Neural progenitor cell (in vitro differentiated cells): ENCODE results near the gene USP34. TPM values are rescaled to one million over a fixed set of nuclear protein-coding genes. Genes with fewer than 3 reads are reported as not detected.

Experiments used
- DNase-seq: peaks from one replicate; pipeline ENCODE4 v3.0.0-alpha.2; 2016; ENCODE audit warnings: low spot score
- H2AFZ ChIP-seq: fragments of 200-600 bp; sonication (generic); replicated peaks from 2 replicates; pipeline ENCODE4 v1.6.1; 2016; ENCODE audit warnings: antibody characterized with exemption
- H3F3A ChIP-seq: fragments of 200-600 bp; sonication (generic); 2 replicates; pipeline ENCODE4 v1.6.1; 2016; ENCODE audit warnings: antibody characterized with exemption, low read depth
- H3K27ac ChIP-seq: fragments of 200-600 bp; sonication (generic); 2 replicates; pipeline ENCODE4 v1.5.1; 2016; ENCODE audit warnings: mild to moderate bottlenecking
- H3K27me3 ChIP-seq: fragments of 200-600 bp; sonication (generic); 2 replicates; pipeline ENCODE4 v1.6.1; 2016; ENCODE audit warnings: mild to moderate bottlenecking, moderate library complexity
- H3K36me3 ChIP-seq: fragments of 200-600 bp; sonication (generic); 2 replicates; pipeline ENCODE4 v1.5.1; 2016
- H3K4me1 ChIP-seq: fragments of 200-600 bp; sonication (generic); 2 replicates; pipeline ENCODE4 v1.6.1; 2016; ENCODE audit warnings: mixed run types
- H3K4me2 ChIP-seq: fragments of 200-600 bp; sonication (generic); 2 replicates; pipeline ENCODE4 v1.6.1; 2016
- H3K4me3 ChIP-seq: fragments of 200-600 bp; sonication (generic); 2 replicates; pipeline ENCODE4 v1.5.1; 2016
- H3K79me2 ChIP-seq: fragments of 200-600 bp; sonication (generic); 2 replicates; pipeline ENCODE4 v1.6.1; 2016; ENCODE audit warnings: low read depth
- H3K9ac ChIP-seq: fragments of 200-600 bp; sonication (generic); 2 replicates; pipeline ENCODE4 v1.6.1; 2016
- H3K9me3 ChIP-seq: fragments of 200-600 bp; sonication (generic); 2 replicates; pipeline ENCODE4 v1.5.1; 2016; ENCODE audit warnings: low read depth
- H4K20me1 ChIP-seq: fragments of 200-600 bp; sonication (generic); 2 replicates; pipeline ENCODE4 v1.6.1; 2016; ENCODE audit warnings: low read depth
- H3K27ac Mint-ChIP-seq: 3 replicates; pipeline ENCODE4 v1.8.0; 2021; ENCODE audit warnings: mixed read lengths
- H3K27me3 Mint-ChIP-seq: 2 replicates; pipeline ENCODE4 v1.8.0; 2022; ENCODE audit warnings: low read depth, mild to moderate bottlenecking, inconsistent platforms, moderate library complexity, mixed read lengths; ENCODE audit not compliant: insufficient read depth
- H3K36me3 Mint-ChIP-seq: 3 replicates; pipeline ENCODE4 v1.8.0; 2021; ENCODE audit warnings: mixed read lengths
- H3K4me1 Mint-ChIP-seq: 3 replicates; pipeline ENCODE4 v1.8.0; 2021; ENCODE audit warnings: mixed read lengths
- H3K4me3 Mint-ChIP-seq: 3 replicates; pipeline ENCODE4 v1.8.0; 2021; ENCODE audit warnings: mild to moderate bottlenecking, moderate library complexity, mixed read lengths
- H3K9me3 Mint-ChIP-seq: 3 replicates; pipeline ENCODE4 v1.8.0; 2020; ENCODE audit warnings: mixed read lengths
- EZH2 ChIP-seq: fragments of 200-600 bp; sonication (generic); IDR thresholded peaks from 2 replicates; pipeline ENCODE4 v1.6.1; 2017; ENCODE audit warnings: antibody characterized with exemption, mild to moderate bottlenecking, moderate library complexity
- EZH2phosphoT487 ChIP-seq: fragments of 200-600 bp; sonication (generic); IDR thresholded peaks from 2 replicates; pipeline ENCODE4 v1.6.1; 2017; ENCODE audit warnings: antibody characterized with exemption
- small RNA-seq: library from RNA; depleted of rRNA; stranded (forward); fragments of <200 nt; gene quantifications from one replicate; pipeline ENCODE3, GENCODE V24; 2015
- total RNA-seq: library from RNA; depleted of rRNA; stranded (reverse); fragments of >200 nt; gene quantifications from 2 replicates; pipeline ENCODE4 v1.2.3, GENCODE V29; 2015; ENCODE audit warnings: low replicate concordance
- TF ChIP-seq, protein P1 (sequence below): fragments of 200-600 bp; sonication (generic); IDR thresholded peaks from 2 replicates; pipeline ENCODE4 v1.5.1; 2017; ENCODE audit warnings: antibody characterized with exemption, mild to moderate bottlenecking

The USP34 gene
- total RNA-seq, 1 donor from 2014 or later = 162 TPM

DNA sequence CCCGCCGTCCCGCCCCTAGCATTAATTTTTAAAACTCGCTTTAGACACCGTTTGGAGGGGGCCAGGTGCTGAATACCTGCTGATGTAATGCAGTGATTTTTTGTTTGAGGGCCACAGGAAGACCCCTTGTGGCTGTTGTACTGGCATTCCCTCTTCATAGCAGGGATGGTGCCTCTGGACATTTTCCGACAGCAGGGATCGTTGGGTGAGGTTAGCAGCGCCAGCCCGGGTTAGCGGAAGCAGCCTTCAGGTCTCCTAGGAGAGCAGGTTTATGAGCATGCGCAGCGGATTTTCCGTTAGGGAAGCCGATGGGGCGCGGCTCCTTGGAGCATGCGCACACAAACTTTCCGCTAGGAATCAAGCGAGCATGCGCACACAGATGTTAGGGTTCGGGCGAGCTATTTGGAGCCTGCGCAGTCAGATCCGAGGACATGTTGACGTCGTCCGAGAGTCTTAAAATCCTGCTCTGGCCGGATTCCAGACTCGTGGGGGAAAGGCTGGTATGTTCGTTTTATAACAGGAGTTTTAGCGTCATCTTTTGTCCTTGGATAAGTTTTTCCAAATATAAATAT is 326.1 kb downstream of the USP34 start:
- H3K4me1 ChIP-seq = no peaks in the 10 kb centered on the region
- no peaks in the 10 kb centered on the region for H3K9me3 ChIP-seq
- DNase-seq = peak; percentile 99
- H3K27ac ChIP-seq = no peak overlapping the region
- H3K27ac Mint-ChIP-seq = peak overlapping the region; percentile 97
- H3K9ac ChIP-seq = peak overlapping the region; percentile 39
- H3K27me3 ChIP-seq = no peaks in the 10 kb centered on the region
- peaks cover 5% of the 10 kb centered on the region for H3K27me3 Mint-ChIP-seq
- no peaks in the 10 kb centered on the region for H4K20me1 ChIP-seq
- no peaks in the 10 kb centered on the region for H3K9me3 Mint-ChIP-seq
- TF ChIP-seq, protein P1, sequence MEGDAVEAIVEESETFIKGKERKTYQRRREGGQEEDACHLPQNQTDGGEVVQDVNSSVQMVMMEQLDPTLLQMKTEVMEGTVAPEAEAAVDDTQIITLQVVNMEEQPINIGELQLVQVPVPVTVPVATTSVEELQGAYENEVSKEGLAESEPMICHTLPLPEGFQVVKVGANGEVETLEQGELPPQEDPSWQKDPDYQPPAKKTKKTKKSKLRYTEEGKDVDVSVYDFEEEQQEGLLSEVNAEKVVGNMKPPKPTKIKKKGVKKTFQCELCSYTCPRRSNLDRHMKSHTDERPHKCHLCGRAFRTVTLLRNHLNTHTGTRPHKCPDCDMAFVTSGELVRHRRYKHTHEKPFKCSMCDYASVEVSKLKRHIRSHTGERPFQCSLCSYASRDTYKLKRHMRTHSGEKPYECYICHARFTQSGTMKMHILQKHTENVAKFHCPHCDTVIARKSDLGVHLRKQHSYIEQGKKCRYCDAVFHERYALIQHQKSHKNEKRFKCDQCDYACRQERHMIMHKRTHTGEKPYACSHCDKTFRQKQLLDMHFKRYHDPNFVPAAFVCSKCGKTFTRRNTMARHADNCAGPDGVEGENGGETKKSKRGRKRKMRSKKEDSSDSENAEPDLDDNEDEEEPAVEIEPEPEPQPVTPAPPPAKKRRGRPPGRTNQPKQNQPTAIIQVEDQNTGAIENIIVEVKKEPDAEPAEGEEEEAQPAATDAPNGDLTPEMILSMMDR = no peak
- no peak for TF ChIP-seq EZH2
- TF ChIP-seq EZH2phosphoT487 = no peak
- peak overlapping the region; percentile 55 for H3K4me3 ChIP-seq
- peak overlapping the region; percentile 75 for H3K4me2 ChIP-seq
- peaks cover 9% of the 10 kb centered on the region for H3K79me2 ChIP-seq
- peak overlapping the region; percentile 71 for H2AFZ ChIP-seq
- peaks cover 16% of the 10 kb centered on the region for H3K36me3 Mint-ChIP-seq
- H3K4me3 Mint-ChIP-seq = peak overlapping the region; percentile 89
- no peaks in the 10 kb centered on the region for H3K36me3 ChIP-seq
- H3K4me1 Mint-ChIP-seq = peaks cover 5% of the 10 kb centered on the region
- H3F3A ChIP-seq = peaks cover 11% of the 10 kb centered on the region

DNA sequence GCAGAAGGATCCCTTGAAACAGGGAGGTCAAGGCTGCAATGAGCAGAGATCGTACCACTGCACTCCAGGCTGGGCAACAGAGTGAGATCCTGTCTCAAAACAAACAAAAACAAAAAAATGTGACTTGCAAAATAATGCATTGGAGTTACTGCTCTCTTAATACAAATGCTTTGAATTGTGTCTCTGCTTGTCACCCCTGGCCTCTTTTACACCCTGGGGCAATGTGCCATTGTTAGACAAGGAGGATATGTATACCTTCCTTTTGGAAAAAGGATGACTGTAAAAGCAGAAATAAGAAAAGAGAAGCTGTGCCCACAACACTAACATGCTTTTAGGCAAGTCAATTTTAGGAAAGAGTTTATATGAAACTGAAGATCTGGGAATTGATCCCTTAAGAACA is 329.7 kb downstream of the USP34 start:
- Histone ChIP-seq H3K27me3 (no peaks in the 10 kb centered on the region), H3F3A (peaks cover 7% of the 10 kb centered on the region), H3K9ac (no peak overlapping the region), H4K20me1 (no peaks in the 10 kb centered on the region), H3K79me2 (peaks cover 9% of the 10 kb centered on the region), H3K36me3 (no peaks in the 10 kb centered on the region), H3K4me1 (no peaks in the 10 kb centered on the region), H2AFZ (no peak overlapping the region), H3K4me2 (no peak overlapping the region), H3K27ac (no peak overlapping the region), H3K9me3 (no peaks in the 10 kb centered on the region), H3K4me3 (no peak overlapping the region)
- Mint-ChIP-seq H3K27ac (no peak overlapping the region), H3K36me3 (peaks cover 6% of the 10 kb centered on the region), H3K27me3 (peaks cover 5% of the 10 kb centered on the region), H3K4me1 (peaks cover 5% of the 10 kb centered on the region), H3K4me3 (no peak overlapping the region), H3K9me3 (no peaks in the 10 kb centered on the region)
- TF ChIP-seq EZH2phosphoT487 = no peak
- TF ChIP-seq, protein P1 = no peak
- no peak for TF ChIP-seq EZH2
- no peak for DNase-seq

DNA sequence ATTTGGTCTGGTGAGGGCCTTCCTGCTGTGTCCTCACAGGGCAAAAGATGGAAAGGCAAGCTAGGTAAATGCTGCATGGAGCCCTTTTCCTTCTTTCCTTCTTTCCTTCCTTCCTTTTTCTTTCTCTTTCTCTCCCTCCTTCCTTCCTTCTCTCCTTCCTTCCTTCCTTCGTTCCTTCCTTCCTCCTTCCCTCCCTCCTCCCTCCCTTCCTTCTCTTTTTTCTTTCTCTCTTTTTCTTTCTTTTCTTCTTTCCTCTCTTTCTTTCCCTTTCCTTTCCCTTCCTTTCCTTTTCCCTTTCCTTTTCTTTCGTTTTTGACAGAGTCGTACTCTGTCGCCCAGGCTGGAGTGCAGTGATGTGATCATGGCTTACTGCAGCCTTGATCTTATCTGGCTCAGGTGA is 332.0 kb downstream of the USP34 start:
- H4K20me1 ChIP-seq = no peaks in the 10 kb centered on the region
- Mint-ChIP-seq H3K9me3 (no peaks in the 10 kb centered on the region), H3K4me3 (no peak overlapping the region), H3K4me1 (no peaks in the 10 kb centered on the region), H3K36me3 (peaks cover 3% of the 10 kb centered on the region), H3K27ac (no peak overlapping the region), H3K27me3 (peaks cover 3% of the 10 kb centered on the region)
- TF ChIP-seq, protein P1 = no peak
- TF ChIP-seq EZH2 = no peak
- no peak for TF ChIP-seq EZH2phosphoT487
- no peak overlapping the region for H2AFZ ChIP-seq
- H3K4me2 ChIP-seq = no peak overlapping the region
- no peaks in the 10 kb centered on the region for H3K27me3 ChIP-seq
- no peak for DNase-seq
- H3F3A ChIP-seq = peaks cover 4% of the 10 kb centered on the region
- no peak overlapping the region for H3K9ac ChIP-seq
- no peak overlapping the region for H3K4me3 ChIP-seq
- no peak overlapping the region for H3K27ac ChIP-seq
- no peaks in the 10 kb centered on the region for H3K4me1 ChIP-seq
- no peaks in the 10 kb centered on the region for H3K79me2 ChIP-seq
- H3K9me3 ChIP-seq = no peaks in the 10 kb centered on the region
- H3K36me3 ChIP-seq = no peaks in the 10 kb centered on the region

Small RNAs within 50 kb of the gene (small RNA-seq; reads per million reads assigned to genes)
- gene SNORA70B = 0.09 reads per million

Other genes starting within 250 kb of the USP34 start
- gene XPO1, start 67.3 kb upstream of the USP34 start, total RNA-seq = 408 and 681 TPM in 2 replicates